Spleen (tissue), 7 donors: ENCODE measurements around the gene PLG.
"Not testable (repeated sequence)": the region's sequence is repeated elsewhere in the genome, so short reads cannot be mapped to it uniquely, and the experiment has no call there.

Experiments
- POLR2A ChIP-seq, 3 donors: fragments of 450-650 bp; IDR thresholded peaks; one replicate each; pipeline ENCODE4 v1.5.1; 2017; ENCODE audit warnings: antibody characterized with exemption in 3 of 3, mild to moderate bottlenecking in 1 of 3
- POLR2AphosphoS5 ChIP-seq, 3 donors: sonication (generic); formaldehyde crosslinking; IDR thresholded peaks; one replicate each; pipeline ENCODE4 v1.5.1; 2017; ENCODE audit warnings: antibody characterized with exemption in 3 of 3
- TF ChIP-seq, protein P1 (sequence below), 11 experiments: fragments of 200-600 bp in 7 of 11; fragments of 450-650 bp in 4 of 11; sonication (generic) in 4 of 11; IDR thresholded peaks in 8 of 11; conservative IDR thresholded peaks in 3 of 11; 1 replicate in 7 of 11; 2 replicates in 4 of 11; pipeline versions ENCODE4 v1.4.0 to v1.8.0; 2016 to 2021; ENCODE audit warnings: antibody characterized with exemption in 11 of 11, inconsistent platforms in 4 of 11, mild to moderate bottlenecking in 1 of 11
- donor health status: DM: no; HTN: no; CAD: no; lungs with moderate emphysema.
- donor health status: DM: no; HTN: no; CAD: no.
- donor health status: DM: no; HTN: no; CAD: no.

- TF ChIP-seq, protein P1, sequence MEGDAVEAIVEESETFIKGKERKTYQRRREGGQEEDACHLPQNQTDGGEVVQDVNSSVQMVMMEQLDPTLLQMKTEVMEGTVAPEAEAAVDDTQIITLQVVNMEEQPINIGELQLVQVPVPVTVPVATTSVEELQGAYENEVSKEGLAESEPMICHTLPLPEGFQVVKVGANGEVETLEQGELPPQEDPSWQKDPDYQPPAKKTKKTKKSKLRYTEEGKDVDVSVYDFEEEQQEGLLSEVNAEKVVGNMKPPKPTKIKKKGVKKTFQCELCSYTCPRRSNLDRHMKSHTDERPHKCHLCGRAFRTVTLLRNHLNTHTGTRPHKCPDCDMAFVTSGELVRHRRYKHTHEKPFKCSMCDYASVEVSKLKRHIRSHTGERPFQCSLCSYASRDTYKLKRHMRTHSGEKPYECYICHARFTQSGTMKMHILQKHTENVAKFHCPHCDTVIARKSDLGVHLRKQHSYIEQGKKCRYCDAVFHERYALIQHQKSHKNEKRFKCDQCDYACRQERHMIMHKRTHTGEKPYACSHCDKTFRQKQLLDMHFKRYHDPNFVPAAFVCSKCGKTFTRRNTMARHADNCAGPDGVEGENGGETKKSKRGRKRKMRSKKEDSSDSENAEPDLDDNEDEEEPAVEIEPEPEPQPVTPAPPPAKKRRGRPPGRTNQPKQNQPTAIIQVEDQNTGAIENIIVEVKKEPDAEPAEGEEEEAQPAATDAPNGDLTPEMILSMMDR (IDR thresholded peaks at IDR 0.05 in 8 of 11, conservative IDR thresholded peaks at IDR 0.05 in 3 of 11), result not testable (repeated sequence)
- not testable (repeated sequence) for TF ChIP-seq POLR2AphosphoS5, POLR2A (IDR thresholded peaks at IDR 0.05)
Measured at GRCh38 chr6:160685101-160685761, 16.8 kb upstream of the PLG start.
